NOMO-1 (cell line): ENCODE results near the gene TRAT1.

Experiments used
- DNase-seq, 2 experiments: peaks; one replicate each; lab custom pipeline; 2025; ENCODE audit not compliant: unreplicated experiment in 2 of 2; lab: John Stamatoyannopoulos, UW

TRAT1 gene

GRCh38 chr3:108849075-108849474 is 26.5 kb downstream of the TRAT1 start:
- no peak for DNase-seq

DNA sequence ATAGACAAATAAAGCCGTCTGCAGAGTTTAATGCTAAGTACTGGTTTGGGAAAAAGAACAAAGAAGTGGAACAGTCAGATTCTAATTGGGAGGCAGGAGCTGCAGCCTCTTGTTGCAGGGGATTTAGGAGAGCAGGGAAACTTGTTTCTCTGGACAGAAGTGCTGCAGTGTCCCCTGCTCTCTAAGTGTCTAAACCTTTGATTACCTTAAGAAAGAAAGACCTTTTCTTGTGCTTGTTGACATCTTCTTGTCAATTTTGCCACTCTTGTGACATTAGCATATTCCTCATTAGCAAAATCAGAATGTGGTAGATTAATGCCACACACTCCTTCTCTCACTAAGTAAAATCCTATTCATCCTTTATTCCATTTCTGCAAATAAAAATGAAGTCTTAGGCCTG is 38.8 kb downstream of the TRAT1 start:
- DNase-seq = no peak

- no peak for DNase-seq
These were observed 40.5 kb downstream of the TRAT1 start for GRCh38 chr3:108862865-108863798.

DNA sequence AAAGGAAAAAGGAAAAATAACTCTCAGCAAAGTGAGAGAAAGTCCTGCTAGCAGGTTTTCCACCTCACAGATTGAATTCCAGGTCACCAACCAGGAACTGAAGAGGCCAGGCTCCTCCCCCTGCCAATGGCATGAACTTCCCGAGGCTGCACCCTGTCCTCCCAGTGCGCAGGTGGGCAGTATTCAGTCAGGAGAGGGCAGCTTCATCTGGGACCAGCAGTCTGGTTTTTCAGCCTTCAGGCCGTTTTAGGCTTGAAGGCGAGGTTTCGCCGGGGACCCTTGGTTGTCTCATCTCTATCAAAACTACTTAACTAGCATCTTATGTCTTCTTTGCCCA is 41.2 kb downstream of the TRAT1 start:
- DNase-seq = no peak

GRCh38 chr3:108877901-108878300 is 55.3 kb downstream of the TRAT1 start:
- no peak for DNase-seq

- no peak for DNase-seq
These were observed 57.3 kb downstream of the TRAT1 start for GRCh38 chr3:108879915-108880314.

GRCh38 chr3:108882762-108883161 is 60.2 kb downstream of the TRAT1 start:
- no peak for DNase-seq

DNA sequence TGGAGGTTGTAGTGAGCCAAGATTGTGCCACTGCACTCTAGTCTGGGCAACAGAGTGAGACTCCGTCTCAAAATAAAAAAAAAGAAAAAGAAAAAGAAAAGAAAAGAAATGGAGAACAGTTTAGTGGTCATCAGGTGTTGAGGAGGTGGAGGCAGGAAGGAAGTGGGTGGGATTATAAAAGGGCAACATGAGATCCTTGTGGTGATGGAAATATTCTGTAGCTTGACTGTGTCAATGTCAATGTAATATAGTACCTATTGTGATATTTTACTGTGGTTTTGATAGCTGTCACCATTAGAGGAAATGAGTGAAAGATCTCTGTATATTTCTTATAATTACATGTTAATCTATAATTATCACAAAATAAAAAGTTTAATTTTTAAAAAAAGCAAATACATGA is 60.8 kb downstream of the TRAT1 start:
- DNase-seq = no peak

GRCh38 chr3:108887121-108887520 is 64.5 kb downstream of the TRAT1 start:
- DNase-seq = no peak

DNA sequence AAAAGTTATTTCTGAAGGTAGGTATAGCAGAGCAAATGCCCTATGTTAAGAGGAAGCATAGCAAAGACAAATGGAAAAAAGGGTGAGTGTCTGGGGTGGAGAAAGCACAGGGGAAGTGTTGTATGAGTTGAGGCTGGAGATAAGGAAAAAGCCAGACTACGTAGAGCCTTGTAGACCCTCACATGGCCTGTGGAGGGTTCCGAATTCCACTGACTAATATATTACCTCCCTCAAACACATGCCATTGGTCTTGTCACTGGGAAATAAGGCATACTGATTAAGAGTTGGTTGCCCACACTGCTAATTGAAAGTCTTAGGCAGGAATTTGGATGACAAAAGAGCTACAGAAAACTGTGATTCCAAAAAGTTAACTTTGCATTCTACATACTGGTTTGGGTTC is 65.2 kb downstream of the TRAT1 start:
- DNase-seq = no peak

DNA sequence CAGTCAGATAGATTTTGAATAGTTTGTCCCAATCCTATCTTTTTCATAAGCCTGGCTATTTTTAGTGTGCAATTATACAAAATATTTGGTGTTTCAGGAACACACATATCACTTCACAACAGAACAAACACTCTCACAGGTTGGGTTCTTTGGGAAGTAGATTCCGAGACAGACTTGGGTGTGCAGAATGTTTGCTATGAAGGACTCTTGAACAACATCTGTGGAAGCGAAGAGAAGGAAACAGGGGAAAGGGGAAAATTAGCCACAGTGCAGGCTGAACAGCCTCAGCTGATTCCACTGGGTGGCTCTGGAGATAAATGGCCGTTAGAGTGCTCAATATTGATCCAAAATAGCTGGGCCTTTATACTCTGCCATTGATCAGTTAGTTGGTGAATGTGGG is 69.2 kb downstream of the TRAT1 start:
- DNase-seq = no peak

DNA sequence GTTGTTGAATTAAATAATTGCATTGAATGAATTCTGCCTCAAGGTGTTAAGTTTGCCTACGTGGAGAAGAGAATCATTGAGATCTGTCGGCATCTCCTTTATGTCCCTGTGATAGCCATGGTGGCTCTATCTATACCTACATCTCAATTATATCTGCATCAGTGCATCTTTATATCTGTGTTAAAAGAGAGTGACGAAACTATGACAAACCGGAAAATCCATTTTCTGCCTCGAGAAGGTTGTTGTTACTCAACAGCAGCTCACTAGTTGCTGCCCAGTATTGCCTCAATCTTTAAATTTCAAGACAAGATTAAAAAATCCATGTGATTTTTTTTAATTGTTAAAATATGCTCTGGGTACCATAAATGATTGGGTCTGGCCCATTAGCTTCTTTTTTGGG is 72.4 kb downstream of the TRAT1 start:
- no peak for DNase-seq

- DNase-seq = no peak
These were observed 75.3 kb downstream of the TRAT1 start for GRCh38 chr3:108897883-108898282.

GRCh38 chr3:108899530-108899929 is 76.9 kb downstream of the TRAT1 start:
- DNase-seq = no peak
